GM23338 (cell line): Measurements from ENCODE around the gene PGM1. TPM values are rescaled to one million over a fixed set of nuclear protein-coding genes. Genes with fewer than 3 reads are reported as not detected.

Source experiments
- ATAC-seq: fragments of 200-7000 bp; cut with Tn5 transposase; 3 replicates; pipeline ENCODE4 v1.9.1; 2020
- DNase-seq: peaks from one replicate; pipeline ENCODE4 v3.0.0-alpha.2; 2015; ENCODE audit warnings: low spot score
- H2AFZ ChIP-seq: fragments of 200-600 bp; sonication (generic); 2 replicates; pipeline ENCODE4 v1.8.0; 2016; ENCODE audit warnings: antibody characterized with exemption, mild to moderate bottlenecking, moderate library complexity
- H3F3A ChIP-seq: fragments of 200-600 bp; sonication (generic); replicated peaks from 2 replicates; pipeline ENCODE4 v1.8.0; 2017; ENCODE audit warnings: antibody characterized with exemption, mixed run types, low read depth
- H3K27ac ChIP-seq: fragments of 200-600 bp; sonication (generic); 2 replicates; pipeline ENCODE4 v1.6.1; 2016; ENCODE audit warnings: low read depth
- H3K27me3 ChIP-seq: fragments of 200-600 bp; sonication (generic); 2 replicates; pipeline ENCODE4 v1.8.0; 2016; ENCODE audit warnings: mild to moderate bottlenecking, mixed run types, moderate library complexity; ENCODE audit not compliant: insufficient read depth
- H3K36me3 ChIP-seq: fragments of 200-600 bp; sonication (generic); 2 replicates; pipeline ENCODE4 v1.8.0; 2016; ENCODE audit warnings: mild to moderate bottlenecking; ENCODE audit not compliant: insufficient read depth
- H3K4me1 ChIP-seq: fragments of 200-600 bp; sonication (generic); 2 replicates; pipeline ENCODE4 v1.8.0; 2016; ENCODE audit warnings: mild to moderate bottlenecking, moderate library complexity; ENCODE audit not compliant: insufficient read depth
- H3K4me2 ChIP-seq: fragments of 200-600 bp; sonication (generic); 2 replicates; pipeline ENCODE4 v1.7.1; 2017; ENCODE audit warnings: mixed run types
- H3K4me3 ChIP-seq: fragments of 200-600 bp; sonication (generic); 2 replicates; pipeline ENCODE4 v1.6.1; 2016; ENCODE audit warnings: mixed run types
- H3K79me2 ChIP-seq: fragments of 200-600 bp; sonication (generic); replicated peaks from 2 replicates; pipeline ENCODE4 v1.8.0; 2017; ENCODE audit warnings: mild to moderate bottlenecking; ENCODE audit not compliant: insufficient read depth
- H3K9me2 ChIP-seq: fragments of 200-600 bp; sonication (generic); 2 replicates; pipeline ENCODE4 v1.8.0; 2017; ENCODE audit not compliant: insufficient read depth
- H4K20me1 ChIP-seq: fragments of 200-600 bp; sonication (generic); replicated peaks from 2 replicates; pipeline ENCODE4 v1.8.0; 2017; ENCODE audit warnings: mild to moderate bottlenecking; ENCODE audit not compliant: insufficient read depth
- H3K27ac Mint-ChIP-seq: 2 replicates; pipeline ENCODE4 v1.8.0; 2020; ENCODE audit warnings: inconsistent platforms, mild to moderate bottlenecking, moderate library complexity, mixed read lengths
- H3K27me3 Mint-ChIP-seq: 3 replicates; pipeline ENCODE4 v1.8.0; 2022; ENCODE audit warnings: low read depth, mild to moderate bottlenecking, moderate library complexity, mixed read lengths, inconsistent platforms; ENCODE audit not compliant: insufficient read depth, poor library complexity
- H3K36me3 Mint-ChIP-seq: 3 replicates; pipeline ENCODE4 v1.8.0; 2021; ENCODE audit warnings: low read depth, mild to moderate bottlenecking, inconsistent platforms, moderate library complexity, mixed read lengths
- H3K4me1 Mint-ChIP-seq: 3 replicates; pipeline ENCODE4 v1.8.0; 2020; ENCODE audit warnings: mild to moderate bottlenecking, inconsistent platforms, mixed read lengths
- H3K4me3 Mint-ChIP-seq: 3 replicates; pipeline ENCODE4 v1.8.0; 2021; ENCODE audit warnings: moderate library complexity, mild to moderate bottlenecking, inconsistent platforms, mixed read lengths
- H3K9me3 Mint-ChIP-seq: 3 replicates; pipeline ENCODE4 v1.8.0; 2020; ENCODE audit warnings: moderate library complexity, mild to moderate bottlenecking, inconsistent platforms, mixed read lengths
- CREB1 ChIP-seq: fragments of 250-450 bp; sonication (Bioruptor Pico); IDR thresholded peaks from 2 replicates; pipeline ENCODE4 v1.5.0; 2020; ENCODE audit warnings: low read depth, mild to moderate bottlenecking, moderate library complexity
- EZH2 ChIP-seq: fragments of 200-600 bp; sonication (generic); IDR thresholded peaks from one replicate; pipeline ENCODE4 v1.8.0; 2017; ENCODE audit warnings: antibody characterized with exemption, mild to moderate bottlenecking, low read depth; ENCODE audit not compliant: unreplicated experiment
- EZH2phosphoT487 ChIP-seq: fragments of 200-600 bp; sonication (generic); IDR thresholded peaks from one replicate; pipeline ENCODE4 v1.8.1; 2018; ENCODE audit warnings: antibody characterized with exemption; ENCODE audit not compliant: unreplicated experiment
- JUNB ChIP-seq: IDR thresholded peaks from one replicate; pipeline ENCODE4 v1.6.1; 2016; ENCODE audit warnings: antibody characterized with exemption; ENCODE audit not compliant: unreplicated experiment
- NANOG ChIP-seq: IDR thresholded peaks from 2 replicates; pipeline ENCODE4 v1.6.1; 2016; ENCODE audit warnings: antibody characterized with exemption, borderline replicate concordance
- POLR2AphosphoS5 ChIP-seq: IDR thresholded peaks from 2 replicates; pipeline ENCODE4 v1.6.1; 2016; ENCODE audit warnings: antibody characterized with exemption, low read depth
- REST ChIP-seq: IDR thresholded peaks from one replicate; pipeline ENCODE4 v1.6.1; 2018; ENCODE audit warnings: antibody characterized with exemption; ENCODE audit not compliant: unreplicated experiment
- STAT1 ChIP-seq: IDR thresholded peaks from one replicate; pipeline ENCODE4 v1.6.1; 2016; ENCODE audit warnings: antibody characterized with exemption; ENCODE audit not compliant: unreplicated experiment
- ZNF114 ChIP-seq: fragments of 250-450 bp; sonication (Bioruptor Pico); IDR thresholded peaks from 2 replicates; pipeline ENCODE4 v1.5.0; 2020; ENCODE audit warnings: mild to moderate bottlenecking, moderate library complexity
- ZNF331 ChIP-seq: fragments of 250-450 bp; sonication (Bioruptor Pico); IDR thresholded peaks from 2 replicates; pipeline ENCODE4 v1.5.0; 2020; ENCODE audit warnings: low read depth, mild to moderate bottlenecking, moderate library complexity
- polyA plus RNA-seq: library from polyadenylated mRNA; unstranded; fragments of >200 nt; fragmentation: Nextera tagmentation; extraction: Ambion mirVana; gene quantifications from 2 replicates; pipeline ENCODE4 v1.2.1, GENCODE V29; 2016
- total RNA-seq: library from RNA; depleted of rRNA; stranded (reverse); fragments of >200 nt; shearing (Covaris generic); gene quantifications from 2 replicates; pipeline ENCODE4 v1.2.3, GENCODE V29; 2014
- TF ChIP-seq, protein P1 (sequence below): IDR thresholded peaks from 2 replicates; pipeline ENCODE4 v1.6.1; 2016; ENCODE audit warnings: antibody characterized with exemption
- TF ChIP-seq, protein P2 (sequence below), 2 experiments: fragments of 200-600 bp in 1 of 2; sonication (generic) in 1 of 2; conservative IDR thresholded peaks; 2 replicates each; pipeline versions ENCODE4 v1.5.1 to v1.6.1; 2016 to 2017; ENCODE audit warnings: antibody characterized with exemption in 2 of 2, low read depth in 2 of 2, mild to moderate bottlenecking in 2 of 2, moderate library complexity in 1 of 2

The PGM1 gene
- total and polyA plus RNA-seq, 2 experiments from 2014 or later: 20.9 to 71.9 TPM

DNA sequence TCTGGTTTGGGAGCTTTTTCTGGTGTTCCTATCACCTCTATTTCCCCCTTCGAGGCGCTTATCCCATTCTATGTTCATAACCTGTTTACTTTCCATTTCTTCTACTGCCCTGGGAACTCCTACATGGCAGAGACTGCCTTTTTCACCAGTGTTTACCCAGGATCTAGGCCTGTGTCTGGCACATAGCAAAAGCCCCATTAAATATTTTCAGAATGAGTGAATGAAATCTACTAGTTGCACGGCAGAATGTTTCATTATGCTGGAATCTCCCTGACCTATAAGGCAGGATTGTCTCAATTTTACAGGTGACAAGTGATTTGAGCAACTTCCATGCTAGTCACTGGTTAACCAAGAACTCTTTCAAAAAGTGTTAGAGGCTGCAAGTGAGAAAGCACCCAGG is 70.1 kb downstream of the PGM1 start (continued):
- TF ChIP-seq, protein P1, sequence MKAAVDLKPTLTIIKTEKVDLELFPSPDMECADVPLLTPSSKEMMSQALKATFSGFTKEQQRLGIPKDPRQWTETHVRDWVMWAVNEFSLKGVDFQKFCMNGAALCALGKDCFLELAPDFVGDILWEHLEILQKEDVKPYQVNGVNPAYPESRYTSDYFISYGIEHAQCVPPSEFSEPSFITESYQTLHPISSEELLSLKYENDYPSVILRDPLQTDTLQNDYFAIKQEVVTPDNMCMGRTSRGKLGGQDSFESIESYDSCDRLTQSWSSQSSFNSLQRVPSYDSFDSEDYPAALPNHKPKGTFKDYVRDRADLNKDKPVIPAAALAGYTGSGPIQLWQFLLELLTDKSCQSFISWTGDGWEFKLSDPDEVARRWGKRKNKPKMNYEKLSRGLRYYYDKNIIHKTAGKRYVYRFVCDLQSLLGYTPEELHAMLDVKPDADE: no peak
- TF ChIP-seq ZNF331 (no peak), POLR2AphosphoS5 (no peak), EZH2phosphoT487 (no peak), STAT1 (no peak), REST (no peak), NANOG (no peak), CREB1 (CRISPR knock-in tag) (no peak), EZH2 (no peak)
- TF ChIP-seq, protein P2, sequence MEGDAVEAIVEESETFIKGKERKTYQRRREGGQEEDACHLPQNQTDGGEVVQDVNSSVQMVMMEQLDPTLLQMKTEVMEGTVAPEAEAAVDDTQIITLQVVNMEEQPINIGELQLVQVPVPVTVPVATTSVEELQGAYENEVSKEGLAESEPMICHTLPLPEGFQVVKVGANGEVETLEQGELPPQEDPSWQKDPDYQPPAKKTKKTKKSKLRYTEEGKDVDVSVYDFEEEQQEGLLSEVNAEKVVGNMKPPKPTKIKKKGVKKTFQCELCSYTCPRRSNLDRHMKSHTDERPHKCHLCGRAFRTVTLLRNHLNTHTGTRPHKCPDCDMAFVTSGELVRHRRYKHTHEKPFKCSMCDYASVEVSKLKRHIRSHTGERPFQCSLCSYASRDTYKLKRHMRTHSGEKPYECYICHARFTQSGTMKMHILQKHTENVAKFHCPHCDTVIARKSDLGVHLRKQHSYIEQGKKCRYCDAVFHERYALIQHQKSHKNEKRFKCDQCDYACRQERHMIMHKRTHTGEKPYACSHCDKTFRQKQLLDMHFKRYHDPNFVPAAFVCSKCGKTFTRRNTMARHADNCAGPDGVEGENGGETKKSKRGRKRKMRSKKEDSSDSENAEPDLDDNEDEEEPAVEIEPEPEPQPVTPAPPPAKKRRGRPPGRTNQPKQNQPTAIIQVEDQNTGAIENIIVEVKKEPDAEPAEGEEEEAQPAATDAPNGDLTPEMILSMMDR (conservative IDR thresholded peaks at IDR 0.05; ENCODE audit: low read depth in 2 of 2): no peak

- Histone ChIP-seq H3K4me2 (no peak overlapping the region), H3K4me1 (no peaks in the 10 kb centered on the region; the same call in 1 of the 2 replicates), H3K4me3 (no peak overlapping the region), H3F3A (0 out of 2 replicates have a peak, but pooled peaks cover 5% of the 10 kb centered on the region), H3K9me2 (no peaks in the 10 kb centered on the region), H4K20me1 (no peaks in the 10 kb centered on the region), H3K36me3 (no peaks in the 10 kb centered on the region; the same call in 1 of the 2 replicates), H3K79me2 (no peaks in the 10 kb centered on the region), H2AFZ (no peak overlapping the region), H3K27me3 (no peaks in the 10 kb centered on the region), H3K27ac (no peak overlapping the region)
- Mint-ChIP-seq H3K9me3 (no peaks in the 10 kb centered on the region), H3K4me3 (no peak overlapping the region), H3K4me1 (peaks cover 16% of the 10 kb centered on the region), H3K27me3 (peaks cover 6% of the 10 kb centered on the region), H3K36me3 (peaks cover 5% of the 10 kb centered on the region), H3K27ac (no peak overlapping the region)
- DNase-seq (no peak), ATAC-seq (no peak)
- TF ChIP-seq NANOG: no peak
- TF ChIP-seq ZNF114 (CRISPR knock-in tag): no peak
- no peak for TF ChIP-seq EZH2
- TF ChIP-seq, protein P1: no peak
- no peak for TF ChIP-seq CREB1 (CRISPR knock-in tag)
- no peak for TF ChIP-seq JUNB
- TF ChIP-seq POLR2AphosphoS5: no peak
Measured at GRCh38 chr1:63663873-63664272, 70.7 kb downstream of the PGM1 start.
